Right lobe of liver (tissue), 4 donors: ENCODE results near the gene RTP3.

ENCODE experiments used
- CTCF ChIP-seq, 4 donors: fragments of 200-600 bp in 3 of 4; fragments of 450-650 bp in 1 of 4; IDR thresholded peaks; one replicate each; pipeline versions ENCODE4 v1.5.1 to v1.8.0; 2016 to 2022; ENCODE audit warnings: antibody characterized with exemption in 4 of 4, mild to moderate bottlenecking in 2 of 4
- POLR2A ChIP-seq: fragments of 450-650 bp; IDR thresholded peaks from one replicate; pipeline ENCODE4 v1.6.1; 2017; ENCODE audit warnings: antibody characterized with exemption, mild to moderate bottlenecking
- donor health status: DM: no; HTN: no; CAD: no.
- donor health status: DM: no; HTN: no; CAD: no.
- donor health status: DM: no; HTN: yes; CAD: no.

GRCh38 chr3:46533091-46533490 lies 35.3 kb downstream of the RTP3 start:
- TF ChIP-seq POLR2A (no peak), CTCF (IDR thresholded peaks at IDR 0.05) (no peak)
